K562 (cell line): ENCODE measurements around the gene TGFB1I1.

Source experiments
- CREB1 ChIP-seq, 2 experiments: sonication (generic) in 1 of 2; formaldehyde crosslinking in 1 of 2; IDR thresholded peaks; 2 replicates each; pipeline versions ENCODE4 v1.6.1 to v1.8.0; 2012 to 2022; ENCODE audit warnings: inconsistent platforms in 1 of 2, mild to moderate bottlenecking in 1 of 2, missing genetic modification reagents in 1 of 2, moderate library complexity in 1 of 2
- CTCF ChIP-seq, 3 experiments: IDR thresholded peaks in 2 of 3; conservative IDR thresholded peaks in 1 of 3; 2 replicates each; pipeline ENCODE4 v1.5.1; 2011 to 2012; ENCODE audit warnings: low read length in 3 of 3, mild to moderate bottlenecking in 3 of 3, control low read depth in 2 of 3, improper control_type of control experiment in 1 of 3, inconsistent platforms in 1 of 3, low read depth in 1 of 3, mixed read lengths in 1 of 3, moderate library complexity in 1 of 3; ENCODE audit not compliant: insufficient read depth in 2 of 3
- FOXK1 ChIP-seq: sonication (generic); formaldehyde crosslinking; IDR thresholded peaks from 2 replicates; pipeline ENCODE4 v1.8.0; 2022; ENCODE audit warnings: missing genetic modification reagents, mild to moderate bottlenecking, borderline replicate concordance
- NR2C2 ChIP-seq, 2 experiments: fragments of 200-800 bp in 1 of 2; sonication (Bioruptor generic) in 1 of 2; sonication (generic) in 1 of 2; formaldehyde crosslinking in 1 of 2; IDR thresholded peaks; 2 replicates each; pipeline versions ENCODE4 v1.6.1 to v1.8.0; 2016 to 2022; ENCODE audit warnings: mild to moderate bottlenecking in 1 of 2, missing compliant biosample characterization in 1 of 2, missing genetic modification characterization in 1 of 2, missing genetic modification reagents in 1 of 2
- POLR2A ChIP-seq: fragments of 450-650 bp; conservative IDR thresholded peaks from 2 replicates; pipeline ENCODE4 v1.6.1; 2016
- RAD21 ChIP-seq, 2 experiments: fragments of 250-450 bp in 1 of 2; fragments of 450-650 bp in 1 of 2; sonication (Bioruptor Pico) in 1 of 2; formaldehyde crosslinking in 1 of 2; IDR thresholded peaks in 1 of 2; conservative IDR thresholded peaks in 1 of 2; 2 replicates each; pipeline versions ENCODE4 v1.4.0 to v1.8.0; 2020 to 2022; ENCODE audit warnings: mild to moderate bottlenecking in 2 of 2, moderate library complexity in 1 of 2
- SOX6 ChIP-seq: fragments of 450-650 bp; IDR thresholded peaks from 2 replicates; pipeline ENCODE4 v1.6.1; 2014; ENCODE audit warnings: mild to moderate bottlenecking
- TCF7 ChIP-seq: sonication (generic); IDR thresholded peaks from 2 replicates; pipeline ENCODE4 v1.6.1; 2016; ENCODE audit warnings: antibody characterized with exemption, borderline replicate concordance
- WHSC1 ChIP-seq: IDR thresholded peaks from one replicate; pipeline ENCODE4 v1.6.1; 2012; ENCODE audit warnings: low read length, control low read depth, inconsistent platforms
- ZNF830 ChIP-seq: fragments of 250-450 bp; sonication (Bioruptor Pico); IDR thresholded peaks from 2 replicates; pipeline ENCODE4 v1.5.0; 2021; ENCODE audit warnings: mild to moderate bottlenecking
- TF ChIP-seq, protein P1 (sequence below): sonication (generic); formaldehyde crosslinking; IDR thresholded peaks from 2 replicates; pipeline ENCODE4 v1.8.0; 2022; ENCODE audit warnings: mild to moderate bottlenecking, missing genetic modification reagents

GRCh38 chr16:31451201-31451600, 20.8 kb upstream of the TGFB1I1 start:
- no peak for TF ChIP-seq POLR2A
- TF ChIP-seq SOX6 = no peak
- TF ChIP-seq TCF7 = no peak
- no peak for TF ChIP-seq CTCF (IDR thresholded peaks at IDR 0.05 in 2 of 3, conservative IDR thresholded peaks at IDR 0.05 in 1 of 3; ENCODE audit: insufficient read depth in 2 of 3, low read depth in 1 of 3, low read length in 3 of 3)
- TF ChIP-seq WHSC1 = no peak
- TF ChIP-seq RAD21 (CRISPR knock-in tag; conservative IDR thresholded peaks at IDR 0.05 in 1 of 2, IDR thresholded peaks at IDR 0.05 in 1 of 2) = no peak
- TF ChIP-seq FOXK1 = no peak
- TF ChIP-seq, protein P1, sequence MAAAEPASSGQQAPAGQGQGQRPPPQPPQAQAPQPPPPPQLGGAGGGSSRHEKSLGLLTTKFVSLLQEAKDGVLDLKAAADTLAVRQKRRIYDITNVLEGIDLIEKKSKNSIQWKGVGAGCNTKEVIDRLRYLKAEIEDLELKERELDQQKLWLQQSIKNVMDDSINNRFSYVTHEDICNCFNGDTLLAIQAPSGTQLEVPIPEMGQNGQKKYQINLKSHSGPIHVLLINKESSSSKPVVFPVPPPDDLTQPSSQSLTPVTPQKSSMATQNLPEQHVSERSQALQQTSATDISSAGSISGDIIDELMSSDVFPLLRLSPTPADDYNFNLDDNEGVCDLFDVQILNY (CRISPR knock-in tag) = no peak
- no peak for TF ChIP-seq CREB1 (IDR thresholded peaks at IDR 0.05)
- TF ChIP-seq CREB1 (CRISPR knock-in tag; IDR thresholded peaks at IDR 0.05) = no peak
- no peak for TF ChIP-seq NR2C2 (CRISPR knock-in tag; IDR thresholded peaks at IDR 0.05)
- no peak for TF ChIP-seq NR2C2 (tag; IDR thresholded peaks at IDR 0.05)
- no peak for TF ChIP-seq ZNF830 (CRISPR knock-in tag)
